ENCODE measurements around the gene TRIP10.
"Not testable (repeated sequence)": the region's sequence is repeated elsewhere in the genome, so short reads cannot be mapped to it uniquely, and the experiment has no call there.

TRIP10 gene

GRCh38 chr19:6739390-6739882 is at the start of gene TRIP10:
Gene TRIP10, plus strand, starts transcription at chr19:6739680. Its CDS starts 82 bp downstream, at chr19:6739762.
- intact Hi-C loops (cut with DNase I), result loop anchor here (5.0 to 10.0 kb wide), 2 partner anchors 123 to 205 kb away; partner anchors contain the start of gene TNFSF9

GRCh38 chr19:6690160-6690885 is 49.2 kb upstream of the TRIP10 start:
- intact Hi-C loops (cut with DNase I), result no loop called here
- no peak for DNase-seq

More at GRCh38 chr19:6739390-6739882, at the start of gene TRIP10:
- peak; percentile 56 to 93 (median 86) for DNase-seq

- no peak for DNase-seq
- intact Hi-C loops (cut with DNase I), result no loop called here
Observed at GRCh38 chr19:6691342-6691741, 48.1 kb upstream of the TRIP10 start.

GRCh38 chr19:6692027-6692426 is 47.5 kb upstream of the TRIP10 start:
- intact Hi-C loops (cut with DNase I), result no loop called here
- no peak for DNase-seq

DNA sequence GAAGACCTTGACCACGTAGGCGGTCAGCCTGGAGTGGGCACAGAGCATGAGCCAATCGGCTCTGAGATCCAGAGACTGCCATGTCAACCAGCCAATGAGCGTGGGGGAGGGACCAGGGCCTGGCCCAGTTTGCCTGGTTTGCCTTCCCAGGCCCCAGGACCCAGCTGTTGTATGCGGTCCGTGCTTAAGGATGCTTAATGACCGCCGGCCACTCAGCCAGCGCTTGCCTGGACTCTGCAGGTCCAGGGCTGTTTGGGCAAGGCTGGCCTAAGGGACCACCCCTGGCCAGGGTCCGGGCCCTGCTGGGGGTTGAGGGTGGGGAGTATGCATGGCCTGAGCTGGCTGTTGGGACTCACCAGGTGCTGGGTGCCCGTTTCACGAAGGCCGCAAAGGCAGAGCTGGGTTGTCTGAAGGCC is 46.4 kb upstream of the TRIP10 start:
- intact Hi-C loops (cut with DNase I), result no loop called here

GRCh38 chr19:6693681-6694080 is 45.8 kb upstream of the TRIP10 start:
- no peak for DNase-seq
- intact Hi-C loops (cut with DNase I), result no loop called here

More for the DNA sequence above, 46.4 kb upstream of the TRIP10 start:
- DNase-seq, result no peak

DNA sequence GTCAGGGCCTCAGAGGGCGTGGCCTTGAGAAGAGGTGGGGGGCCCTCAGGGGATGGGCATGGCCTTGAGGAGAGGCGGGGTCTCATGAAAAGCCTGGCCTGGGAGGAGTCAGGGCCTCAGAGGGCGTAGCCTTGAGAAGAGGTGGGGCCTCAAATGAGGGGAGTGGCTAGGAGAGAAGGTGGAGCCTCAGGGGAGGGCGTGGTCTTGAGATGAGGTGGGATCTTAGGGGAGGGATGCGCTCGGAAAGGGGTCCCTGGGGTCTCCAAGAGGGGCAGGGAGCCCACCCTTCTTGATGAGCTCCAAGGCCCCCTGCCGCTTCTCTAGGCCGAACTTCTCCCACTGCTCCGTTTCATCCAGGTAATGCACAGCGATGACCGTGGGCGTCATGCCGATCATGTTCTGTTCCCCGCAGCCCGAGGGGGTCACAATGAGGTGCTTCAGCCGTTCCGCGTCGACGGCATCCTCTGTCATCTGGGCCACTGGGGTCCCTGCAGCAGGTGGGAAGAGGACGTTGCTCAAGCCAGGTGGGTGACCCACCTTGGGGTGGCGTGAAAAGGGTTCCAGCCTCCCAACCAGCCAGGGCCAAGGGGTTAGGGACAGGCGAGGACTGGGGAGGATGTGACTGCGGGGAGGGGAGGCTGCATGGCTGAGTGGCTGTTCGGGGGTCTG is 45.2 kb upstream of the TRIP10 start:
- intact Hi-C loops (cut with DNase I), result no loop called here
- DNase-seq, result no peak

GRCh38 chr19:6696239-6696820 is 43.1 kb upstream of the TRIP10 start:
- intact Hi-C loops (cut with DNase I), result no loop called here
- DNase-seq, result no peak

- DNase-seq, result no peak
- intact Hi-C loops (cut with DNase I), result no loop called here
Observed at GRCh38 chr19:6697291-6697690, 42.2 kb upstream of the TRIP10 start.

- DNase-seq, result no peak
- intact Hi-C loops (cut with DNase I), result no loop called here
Observed at GRCh38 chr19:6699935-6700334, 39.5 kb upstream of the TRIP10 start.

DNA sequence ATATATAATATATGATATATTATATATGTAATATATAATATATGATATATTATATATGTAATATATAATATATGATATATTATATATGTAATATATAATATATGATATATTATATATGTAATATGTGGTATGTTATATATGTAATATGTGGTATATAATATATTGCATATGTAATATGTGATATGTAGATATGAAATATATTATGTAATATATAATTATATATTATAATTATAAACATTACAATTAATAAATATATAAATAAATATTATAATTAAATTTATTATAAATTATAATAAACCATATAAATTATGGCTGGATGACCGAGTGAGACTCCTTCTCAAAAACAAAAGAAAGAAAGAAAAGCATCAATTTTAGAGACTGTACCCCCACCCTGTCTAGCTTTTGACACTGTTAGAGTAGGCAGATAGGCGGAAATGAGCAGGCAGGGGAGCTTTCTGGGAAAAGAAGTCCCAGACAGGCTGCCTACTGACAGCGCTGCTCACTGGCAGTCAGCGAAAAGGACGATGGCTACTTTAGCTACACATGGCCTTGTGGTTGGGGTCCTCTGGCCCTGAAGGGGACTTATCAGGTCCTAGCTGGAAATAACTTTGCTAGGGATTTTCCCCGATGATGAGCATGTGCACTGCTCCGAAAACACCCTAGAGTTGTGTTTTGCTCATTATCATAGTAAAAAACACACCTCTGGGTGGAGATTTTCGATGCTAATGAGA is 38.7 kb upstream of the TRIP10 start:
- DNase-seq, result no peak
- intact Hi-C loops (cut with DNase I), result no loop called here

- intact Hi-C loops (cut with DNase I), result no loop called here
- DNase-seq, result no peak
Observed at GRCh38 chr19:6705931-6706632, 33.4 kb upstream of the TRIP10 start.

DNA sequence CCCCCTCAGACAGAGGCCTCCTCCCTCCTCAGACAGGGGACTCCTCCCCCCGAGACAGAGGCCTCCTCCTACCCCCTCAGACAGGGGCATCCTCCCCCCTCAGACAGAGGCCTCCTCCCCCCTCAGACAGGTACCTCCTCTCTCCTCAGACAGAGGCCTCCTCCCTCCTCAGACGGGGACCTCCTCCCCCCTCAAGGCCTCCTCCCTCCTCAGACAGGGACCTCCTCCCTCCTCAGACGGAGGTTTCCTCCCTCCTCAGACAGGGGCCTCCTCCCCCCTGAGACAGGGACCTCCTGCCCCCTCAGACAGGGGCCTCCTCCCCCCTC is 32.9 kb upstream of the TRIP10 start:
- no peak for DNase-seq
- intact Hi-C loops (cut with DNase I), result no loop called here

GRCh38 chr19:6707011-6707657 is 32.3 kb upstream of the TRIP10 start:
- DNase-seq, result no peak
- intact Hi-C loops (cut with DNase I), result no loop called here

DNA sequence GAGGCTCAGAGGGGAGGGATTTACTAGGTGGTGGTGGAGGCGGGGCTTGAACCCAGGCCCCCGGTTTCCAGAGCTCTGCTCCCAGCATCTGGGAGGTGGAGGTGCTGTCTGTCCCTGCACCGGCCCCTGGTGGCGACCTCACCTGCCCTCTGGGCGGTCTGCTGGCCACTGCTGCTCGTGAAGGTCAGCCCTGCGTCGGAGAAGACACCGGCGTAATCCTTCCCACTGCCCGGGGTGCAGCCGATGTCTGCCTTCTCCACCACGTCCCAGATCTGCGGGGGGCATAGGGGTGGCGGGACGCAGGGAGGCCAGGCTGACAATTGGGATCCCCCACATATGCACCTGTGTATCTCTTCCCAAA is 31.8 kb upstream of the TRIP10 start:
- no peak for DNase-seq
- intact Hi-C loops (cut with DNase I), result no loop called here

DNA sequence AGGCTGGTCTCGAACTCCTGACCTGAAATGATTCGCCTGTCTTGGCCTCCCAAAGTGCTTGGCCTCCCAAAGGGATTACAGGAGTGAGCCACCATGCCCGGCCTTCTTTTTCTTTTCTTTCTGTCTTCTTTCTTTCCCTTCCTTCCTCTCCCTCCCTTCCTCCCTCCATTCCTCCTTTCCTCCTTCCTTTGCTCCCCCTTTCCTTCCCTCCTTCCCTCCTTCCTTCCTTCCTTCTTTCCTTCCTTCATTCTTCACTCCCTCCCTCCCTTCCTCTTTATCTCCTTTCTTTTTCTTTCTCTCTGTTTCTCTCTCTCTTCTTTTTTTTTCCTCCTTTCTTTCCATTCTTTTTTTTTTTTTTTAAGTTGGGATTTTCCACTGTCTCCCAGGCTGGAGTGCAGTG is 31.1 kb upstream of the TRIP10 start:
- intact Hi-C loops (cut with DNase I), result no loop called here
- DNase-seq, result no peak

DNA sequence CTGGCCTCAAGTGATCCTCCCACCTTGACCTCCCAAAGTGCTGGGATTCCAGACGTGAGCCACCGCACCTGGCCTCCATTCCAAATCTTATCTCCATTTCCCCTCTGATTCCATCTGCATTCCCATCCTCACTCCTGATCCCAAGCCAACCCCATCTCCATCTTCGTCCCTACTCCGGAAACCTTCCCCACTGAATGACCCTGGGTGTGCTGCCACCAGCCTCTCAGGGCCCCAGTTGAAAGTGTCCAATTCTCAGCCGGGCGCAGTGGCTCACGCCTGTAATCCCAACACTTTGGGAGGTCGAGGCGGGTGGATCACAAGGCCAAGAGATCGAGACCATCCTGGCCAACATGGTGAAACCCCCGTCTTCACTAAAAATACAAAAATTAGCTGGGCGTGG is 30.6 kb upstream of the TRIP10 start:
- DNase-seq; intact Hi-C loops (cut with DNase I): not testable (repeated sequence)

GRCh38 chr19:6709549-6709948 is 29.9 kb upstream of the TRIP10 start:
- DNase-seq, result no peak
- intact Hi-C loops (cut with DNase I), result no loop called here

Measured in head of caudate nucleus (tissue), 42 donors.